ENCODE results near the gene PRIM2. TPM values are rescaled to one million over a fixed set of nuclear protein-coding genes. Genes with fewer than 3 reads are reported as not detected.
"Not testable (repeated sequence)": the region's sequence is repeated elsewhere in the genome, so short reads cannot be mapped to it uniquely, and the experiment has no call there.

The PRIM2 gene
- polyA plus RNA-seq, 1 donor = 9.5 TPM

GRCh38 chr6:57496251-57496650 lies 178.8 kb downstream of the PRIM2 start:
- WGBS (ENCODE audit: insufficient coverage, low lambda C conversion rate) = 80% methylated on average over 2 of the region's 2 CpGs
- not testable (repeated sequence) for H3K36me3 ChIP-seq (ENCODE audit: control insufficient read depth, insufficient read depth, low read length); H3K27ac ChIP-seq (ENCODE audit: low read length); H3K4me1 ChIP-seq (ENCODE audit: control insufficient read depth, insufficient read depth, low read length); H3K4me3 ChIP-seq (ENCODE audit: low read length); H3K27me3 ChIP-seq (ENCODE audit: control insufficient read depth, insufficient read depth, low read length); H3K9me3 ChIP-seq (ENCODE audit: control insufficient read depth, low read depth, low read length); DNase-seq

- H3K27ac ChIP-seq (ENCODE audit: low read length) = not testable (repeated sequence)
- 0% methylated on average over 2 of the region's 4 CpGs for WGBS (ENCODE audit: insufficient coverage, low lambda C conversion rate)
- DNase-seq = peak in 1 of 2 donors; percentile 6
Measured at GRCh38 chr6:57500368-57501021, 183.1 kb downstream of the PRIM2 start.

GRCh38 chr6:57502387-57502786 lies 185.0 kb downstream of the PRIM2 start:
- WGBS (ENCODE audit: insufficient coverage, low lambda C conversion rate) = no CpG with 5 or more reads among the region's 10 CpGs
- not testable (repeated sequence) for H3K36me3 ChIP-seq (ENCODE audit: control insufficient read depth, insufficient read depth, low read length); H3K27ac ChIP-seq (ENCODE audit: low read length); H3K4me1 ChIP-seq (ENCODE audit: control insufficient read depth, insufficient read depth, low read length); DNase-seq; H3K4me3 ChIP-seq (ENCODE audit: low read length); H3K27me3 ChIP-seq (ENCODE audit: control insufficient read depth, insufficient read depth, low read length); H3K9me3 ChIP-seq (ENCODE audit: control insufficient read depth, low read depth, low read length)

More at GRCh38 chr6:57500368-57501021, 183.1 kb downstream of the PRIM2 start:
- not testable (repeated sequence) for H3K4me1 ChIP-seq (ENCODE audit: control insufficient read depth, insufficient read depth, low read length); H3K27me3 ChIP-seq (ENCODE audit: control insufficient read depth, insufficient read depth, low read length); H3K4me3 ChIP-seq (ENCODE audit: low read length); H3K9me3 ChIP-seq (ENCODE audit: control insufficient read depth, low read depth, low read length); H3K36me3 ChIP-seq (ENCODE audit: control insufficient read depth, insufficient read depth, low read length)

GRCh38 chr6:57505251-57505650 lies 187.8 kb downstream of the PRIM2 start:
- H3K27ac ChIP-seq (ENCODE audit: low read length); H3K9me3 ChIP-seq (ENCODE audit: control insufficient read depth, low read depth, low read length); H3K27me3 ChIP-seq (ENCODE audit: control insufficient read depth, insufficient read depth, low read length); H3K4me3 ChIP-seq (ENCODE audit: low read length); H3K4me1 ChIP-seq (ENCODE audit: control insufficient read depth, insufficient read depth, low read length); H3K36me3 ChIP-seq (ENCODE audit: control insufficient read depth, insufficient read depth, low read length); DNase-seq: not testable (repeated sequence)
- no CpG with 5 or more reads among the region's 1 CpG for WGBS (ENCODE audit: insufficient coverage, low lambda C conversion rate)

GRCh38 chr6:57510390-57510789 lies 193.0 kb downstream of the PRIM2 start:
- H3K27me3 ChIP-seq (ENCODE audit: control insufficient read depth, insufficient read depth, low read length); DNase-seq; H3K4me3 ChIP-seq (ENCODE audit: low read length); H3K27ac ChIP-seq (ENCODE audit: low read length); H3K9me3 ChIP-seq (ENCODE audit: control insufficient read depth, low read depth, low read length); H3K4me1 ChIP-seq (ENCODE audit: control insufficient read depth, insufficient read depth, low read length); H3K36me3 ChIP-seq (ENCODE audit: control insufficient read depth, insufficient read depth, low read length): not testable (repeated sequence)
- WGBS (ENCODE audit: insufficient coverage, low lambda C conversion rate) = no CpG with 5 or more reads among the region's 4 CpGs

- H3K4me3 ChIP-seq (ENCODE audit: low read length); DNase-seq; H3K27me3 ChIP-seq (ENCODE audit: control insufficient read depth, insufficient read depth, low read length); H3K4me1 ChIP-seq (ENCODE audit: control insufficient read depth, insufficient read depth, low read length); H3K27ac ChIP-seq (ENCODE audit: low read length); H3K9me3 ChIP-seq (ENCODE audit: control insufficient read depth, low read depth, low read length); H3K36me3 ChIP-seq (ENCODE audit: control insufficient read depth, insufficient read depth, low read length): not testable (repeated sequence)
- WGBS (ENCODE audit: insufficient coverage, low lambda C conversion rate) = no CpG with 5 or more reads among the region's 1 CpG
Measured at GRCh38 chr6:57515171-57515570, 197.7 kb downstream of the PRIM2 start.

- not testable (repeated sequence) for H3K4me3 ChIP-seq (ENCODE audit: low read length); H3K27me3 ChIP-seq (ENCODE audit: control insufficient read depth, insufficient read depth, low read length); H3K27ac ChIP-seq (ENCODE audit: low read length); DNase-seq; H3K4me1 ChIP-seq (ENCODE audit: control insufficient read depth, insufficient read depth, low read length); H3K36me3 ChIP-seq (ENCODE audit: control insufficient read depth, insufficient read depth, low read length); H3K9me3 ChIP-seq (ENCODE audit: control insufficient read depth, low read depth, low read length)
- no CpG with 5 or more reads among the region's 3 CpGs for WGBS (ENCODE audit: insufficient coverage, low lambda C conversion rate)
Measured at GRCh38 chr6:57515845-57516244, 198.4 kb downstream of the PRIM2 start.

- not testable (repeated sequence) for H3K36me3 ChIP-seq (ENCODE audit: control insufficient read depth, insufficient read depth, low read length); H3K27me3 ChIP-seq (ENCODE audit: control insufficient read depth, insufficient read depth, low read length); H3K4me3 ChIP-seq (ENCODE audit: low read length); DNase-seq; H3K27ac ChIP-seq (ENCODE audit: low read length); H3K9me3 ChIP-seq (ENCODE audit: control insufficient read depth, low read depth, low read length); H3K4me1 ChIP-seq (ENCODE audit: control insufficient read depth, insufficient read depth, low read length)
- WGBS (ENCODE audit: insufficient coverage, low lambda C conversion rate) = no CpG with 5 or more reads among the region's 3 CpGs
Measured at GRCh38 chr6:57516776-57517175, 199.3 kb downstream of the PRIM2 start.

GRCh38 chr6:57519198-57519597 lies 201.8 kb downstream of the PRIM2 start:
- not testable (repeated sequence) for H3K9me3 ChIP-seq (ENCODE audit: control insufficient read depth, low read depth, low read length); DNase-seq; H3K27ac ChIP-seq (ENCODE audit: low read length); H3K36me3 ChIP-seq (ENCODE audit: control insufficient read depth, insufficient read depth, low read length); H3K4me3 ChIP-seq (ENCODE audit: low read length); H3K27me3 ChIP-seq (ENCODE audit: control insufficient read depth, insufficient read depth, low read length); H3K4me1 ChIP-seq (ENCODE audit: control insufficient read depth, insufficient read depth, low read length)
- no CpG with 5 or more reads among the region's 12 CpGs for WGBS (ENCODE audit: insufficient coverage, low lambda C conversion rate)

- not testable (repeated sequence) for H3K27ac ChIP-seq (ENCODE audit: low read length); H3K27me3 ChIP-seq (ENCODE audit: control insufficient read depth, insufficient read depth, low read length); H3K9me3 ChIP-seq (ENCODE audit: control insufficient read depth, low read depth, low read length); DNase-seq; H3K4me3 ChIP-seq (ENCODE audit: low read length); H3K4me1 ChIP-seq (ENCODE audit: control insufficient read depth, insufficient read depth, low read length); H3K36me3 ChIP-seq (ENCODE audit: control insufficient read depth, insufficient read depth, low read length)
- no CpG with 5 or more reads among the region's 1 CpG for WGBS (ENCODE audit: insufficient coverage, low lambda C conversion rate)
Measured at GRCh38 chr6:57521085-57521484, 203.7 kb downstream of the PRIM2 start.

- not testable (repeated sequence) for DNase-seq; H3K4me1 ChIP-seq (ENCODE audit: control insufficient read depth, insufficient read depth, low read length); H3K27me3 ChIP-seq (ENCODE audit: control insufficient read depth, insufficient read depth, low read length); H3K36me3 ChIP-seq (ENCODE audit: control insufficient read depth, insufficient read depth, low read length); H3K4me3 ChIP-seq (ENCODE audit: low read length); H3K27ac ChIP-seq (ENCODE audit: low read length); H3K9me3 ChIP-seq (ENCODE audit: control insufficient read depth, low read depth, low read length)
- WGBS (ENCODE audit: insufficient coverage, low lambda C conversion rate) = no CpG with 5 or more reads among the region's 2 CpGs
Measured at GRCh38 chr6:57523221-57523620, 205.8 kb downstream of the PRIM2 start.
